Activated naive CD4-positive, alpha-beta T cell treated with anti-CD3 and anti-CD28 coated beads, Interleukin-2, amount 50 U/mL, for 16 hours (primary cell): ENCODE results near the gene HOXD9.

Experiments
- DNase-seq: peaks from one replicate; pipeline ENCODE4 v3.0.0-alpha.2; 2020

HOXD9 gene

GRCh38 chr2:176172007-176172894 lies 49.7 kb downstream of the HOXD9 start:
- DNase-seq = no peak

GRCh38 chr2:176172895-176173566 lies 50.5 kb downstream of the HOXD9 start:
- no peak for DNase-seq

GRCh38 chr2:176173567-176174381 lies 51.3 kb downstream of the HOXD9 start:
- DNase-seq = no peak

GRCh38 chr2:176174382-176174823 lies 51.9 kb downstream of the HOXD9 start:
- DNase-seq = no peak
